GM12874 (cell line): Measurements from ENCODE around the gene ENDOV.

Experiments used
- TF ChIP-seq, protein P1 (sequence below): IDR thresholded peaks from 2 replicates; pipeline ENCODE4 v1.5.1; 2011; ENCODE audit warnings: low read depth, mild to moderate bottlenecking, control low read depth, low read length, moderate library complexity; ENCODE audit not compliant: insufficient read depth

The ENDOV gene

DNA sequence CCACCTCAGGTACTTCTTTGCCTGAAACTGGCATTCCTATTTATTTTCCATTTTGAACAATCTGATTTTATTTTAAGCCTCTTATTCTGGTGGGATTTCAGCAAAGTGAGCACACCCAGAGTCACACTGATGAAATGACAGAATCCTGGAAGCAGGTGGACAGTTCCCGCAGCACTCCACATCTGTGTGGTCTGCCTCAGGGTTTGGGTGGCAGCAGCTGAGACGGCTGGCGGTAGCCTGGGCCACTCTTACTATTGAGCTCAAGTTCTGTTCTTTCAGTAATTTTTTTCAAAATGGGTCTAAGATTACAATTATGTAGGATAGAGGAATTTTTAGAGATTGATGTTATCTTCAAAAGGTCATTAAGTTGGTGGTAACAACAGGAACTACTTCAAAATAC is 32.5 kb upstream of the ENDOV start:
- TF ChIP-seq, protein P1, sequence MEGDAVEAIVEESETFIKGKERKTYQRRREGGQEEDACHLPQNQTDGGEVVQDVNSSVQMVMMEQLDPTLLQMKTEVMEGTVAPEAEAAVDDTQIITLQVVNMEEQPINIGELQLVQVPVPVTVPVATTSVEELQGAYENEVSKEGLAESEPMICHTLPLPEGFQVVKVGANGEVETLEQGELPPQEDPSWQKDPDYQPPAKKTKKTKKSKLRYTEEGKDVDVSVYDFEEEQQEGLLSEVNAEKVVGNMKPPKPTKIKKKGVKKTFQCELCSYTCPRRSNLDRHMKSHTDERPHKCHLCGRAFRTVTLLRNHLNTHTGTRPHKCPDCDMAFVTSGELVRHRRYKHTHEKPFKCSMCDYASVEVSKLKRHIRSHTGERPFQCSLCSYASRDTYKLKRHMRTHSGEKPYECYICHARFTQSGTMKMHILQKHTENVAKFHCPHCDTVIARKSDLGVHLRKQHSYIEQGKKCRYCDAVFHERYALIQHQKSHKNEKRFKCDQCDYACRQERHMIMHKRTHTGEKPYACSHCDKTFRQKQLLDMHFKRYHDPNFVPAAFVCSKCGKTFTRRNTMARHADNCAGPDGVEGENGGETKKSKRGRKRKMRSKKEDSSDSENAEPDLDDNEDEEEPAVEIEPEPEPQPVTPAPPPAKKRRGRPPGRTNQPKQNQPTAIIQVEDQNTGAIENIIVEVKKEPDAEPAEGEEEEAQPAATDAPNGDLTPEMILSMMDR, result no peak

DNA sequence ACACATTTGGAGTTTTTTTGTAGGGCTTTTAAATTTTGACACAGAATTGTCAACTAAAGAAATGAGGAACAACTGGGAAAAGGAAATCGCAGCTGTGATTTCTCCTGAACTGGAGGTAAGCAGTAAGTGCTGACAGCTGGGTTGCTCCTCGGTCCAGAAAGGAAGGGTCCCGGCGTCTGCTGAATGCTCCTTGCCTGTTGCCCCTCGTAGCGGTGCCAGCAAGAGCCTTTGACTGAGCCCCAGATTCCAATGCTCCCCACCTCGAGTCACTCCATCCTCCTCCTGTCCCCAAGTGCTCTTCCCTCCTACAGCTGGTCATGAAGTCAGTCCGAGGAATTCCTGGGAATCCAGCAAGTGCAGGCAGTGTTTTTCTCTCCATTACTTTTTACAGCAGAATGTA is 32.0 kb upstream of the ENDOV start:
- TF ChIP-seq, protein P1, result no peak

DNA sequence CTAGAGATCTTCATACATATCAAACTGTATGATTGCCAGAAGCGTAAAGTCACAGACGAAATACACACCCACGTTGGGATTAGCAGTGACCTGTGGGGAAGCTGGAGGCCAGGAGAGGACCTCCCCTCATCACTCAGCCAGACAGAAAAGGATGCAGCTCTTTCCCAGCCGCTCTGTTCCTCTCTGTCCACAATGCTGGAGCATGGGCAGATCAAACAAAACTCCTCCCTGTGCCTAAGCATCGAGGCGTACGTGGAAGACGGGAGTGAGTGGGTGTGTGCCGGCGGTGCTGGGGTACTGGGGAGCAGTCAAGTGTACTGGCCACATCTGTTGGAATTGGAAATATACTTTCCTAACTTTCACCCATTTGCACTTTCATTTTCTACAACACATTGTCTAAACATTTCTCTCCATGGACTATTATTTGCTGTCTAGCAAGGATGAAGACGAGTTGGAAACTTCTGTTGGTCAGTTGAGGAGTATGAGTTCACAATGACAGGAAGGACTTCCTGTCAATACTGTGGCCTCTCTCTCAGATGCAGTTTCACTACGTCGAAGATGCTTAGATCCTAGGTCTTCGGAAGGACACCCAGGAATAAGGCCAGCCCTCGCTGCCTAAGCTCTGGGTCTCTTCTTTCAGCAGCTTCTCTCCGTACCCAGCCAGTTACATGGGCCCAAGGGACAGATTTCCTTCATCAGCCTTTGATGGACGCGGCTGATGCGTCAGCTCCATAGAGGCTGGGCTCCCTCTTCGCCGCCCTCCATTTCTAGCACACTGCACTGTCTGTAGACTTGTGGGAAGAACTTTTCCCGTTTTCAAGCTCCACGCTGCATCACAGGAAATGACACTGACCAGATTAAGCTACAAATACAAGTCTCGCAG is 30.6 kb upstream of the ENDOV start:
- TF ChIP-seq, protein P1, result no peak

DNA sequence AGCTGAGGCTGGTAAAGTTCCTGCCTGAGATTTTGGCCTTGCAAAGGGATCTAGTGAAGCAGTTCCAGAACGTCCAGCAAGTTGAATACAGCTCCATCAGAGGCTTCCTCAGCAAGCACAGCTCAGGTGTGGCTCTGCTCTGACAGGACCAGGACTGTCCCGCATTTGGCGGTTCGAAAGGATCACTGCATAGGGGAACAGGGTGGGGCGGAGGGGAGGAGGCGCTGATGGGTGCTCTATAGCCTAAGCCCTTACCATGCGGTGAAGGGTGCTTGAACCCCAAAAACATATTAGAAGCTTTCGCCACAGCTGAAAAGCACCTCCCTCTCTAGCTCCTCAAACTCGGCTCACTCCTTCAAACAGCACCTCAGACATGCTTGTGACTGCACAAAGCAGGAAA is 29.9 kb upstream of the ENDOV start:
- TF ChIP-seq, protein P1, result no peak

DNA sequence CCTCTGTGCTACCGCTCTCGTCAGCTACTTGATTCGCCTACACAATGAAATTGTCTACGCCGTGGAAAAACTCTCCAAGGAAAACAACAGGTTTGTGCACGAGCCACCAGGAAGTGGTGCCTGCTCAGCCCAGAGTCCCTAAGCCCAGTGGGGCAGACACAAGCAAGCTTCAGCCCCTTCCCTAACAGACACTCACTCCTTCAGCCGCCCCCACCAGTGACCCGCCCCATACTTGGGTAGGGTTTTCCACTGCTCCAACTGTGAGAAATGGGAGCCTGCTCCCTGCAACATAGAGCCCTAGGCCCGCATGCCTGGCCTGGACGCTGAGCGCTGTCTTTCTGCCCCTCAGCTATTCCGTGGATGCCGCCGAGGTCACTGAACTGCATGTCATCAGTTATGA is 28.6 kb upstream of the ENDOV start:
- TF ChIP-seq, protein P1, result no peak

DNA sequence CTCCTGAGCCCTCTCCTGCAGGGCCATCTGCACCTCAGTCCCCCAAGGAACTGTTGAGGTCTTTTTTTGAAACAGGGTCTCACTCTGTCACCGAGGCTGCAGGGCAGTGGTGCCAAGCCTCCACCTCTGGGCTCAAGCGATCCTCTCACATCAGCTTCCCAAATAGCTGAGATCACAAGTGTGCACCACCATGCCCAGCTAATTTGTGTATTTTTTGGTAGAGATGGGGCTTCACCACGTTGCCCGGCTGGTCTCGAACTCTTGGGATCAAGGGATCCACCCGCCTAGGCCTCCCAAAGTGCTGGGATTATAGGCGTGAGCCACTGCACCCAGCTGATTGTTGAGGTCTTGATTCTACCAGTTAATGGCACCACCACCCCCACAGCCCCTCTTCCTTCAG is 27.9 kb upstream of the ENDOV start:
- TF ChIP-seq, protein P1, result no peak

DNA sequence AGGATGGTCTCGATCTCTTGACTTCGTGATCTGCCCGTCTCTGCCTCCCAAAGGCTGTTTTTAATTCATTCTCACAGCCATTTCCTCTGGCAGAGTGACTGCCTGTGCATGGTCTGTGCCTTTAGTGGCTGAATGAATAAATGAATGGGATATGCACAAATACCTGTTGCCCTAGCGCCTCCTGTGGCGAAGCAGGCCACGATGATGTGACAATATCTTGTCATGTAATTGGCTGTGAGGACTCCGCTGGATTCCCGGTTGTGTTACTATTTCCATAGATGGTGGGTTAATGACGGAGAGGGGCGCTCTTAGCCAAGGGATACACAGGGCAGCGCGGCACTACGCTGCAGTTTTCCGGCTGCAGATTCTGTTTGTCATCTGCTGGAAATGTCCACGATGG is 26.8 kb upstream of the ENDOV start:
- TF ChIP-seq, protein P1, result no peak
